Karpas-422 (cell line): ENCODE results near the gene HNRNPR. TPM values are rescaled to one million over a fixed set of nuclear protein-coding genes. Genes with fewer than 3 reads are reported as not detected.
"Not testable (repeated sequence)": the region's sequence is repeated elsewhere in the genome, so short reads cannot be mapped to it uniquely, and the experiment has no call there.

ENCODE experiments used
- DNase-seq: peaks from one replicate; pipeline ENCODE4 v3.0.0-alpha.2; 2015
- H2AFZ ChIP-seq: fragments of 200-600 bp; sonication (generic); 2 replicates; pipeline ENCODE4 v1.6.1; 2014; ENCODE audit warnings: antibody characterized with exemption, low read length, mixed read lengths
- H3K27ac ChIP-seq: fragments of 200-600 bp; sonication (generic); 2 replicates; pipeline ENCODE4 v1.5.1; 2014; ENCODE audit warnings: mild to moderate bottlenecking, low read length, moderate library complexity
- H3K27me3 ChIP-seq: fragments of 200-600 bp; sonication (generic); 2 replicates; pipeline ENCODE4 v1.6.1; 2014; ENCODE audit warnings: low read length, mixed read lengths
- H3K36me3 ChIP-seq: fragments of 200-600 bp; sonication (generic); 2 replicates; pipeline ENCODE4 v1.6.1; 2014; ENCODE audit warnings: low read length, mixed read lengths; ENCODE audit not compliant: insufficient read depth
- H3K4me1 ChIP-seq: fragments of 200-600 bp; sonication (generic); 2 replicates; pipeline ENCODE4 v1.6.1; 2014; ENCODE audit warnings: mild to moderate bottlenecking, low read length, mixed read lengths
- H3K4me2 ChIP-seq: fragments of 200-600 bp; sonication (generic); 2 replicates; pipeline ENCODE4 v1.6.1; 2014; ENCODE audit warnings: low read length, low read depth, mild to moderate bottlenecking; ENCODE audit not compliant: poor library complexity, severe bottlenecking
- H3K4me3 ChIP-seq: fragments of 200-600 bp; sonication (generic); 2 replicates; pipeline ENCODE4 v1.5.1; 2014; ENCODE audit warnings: mild to moderate bottlenecking, antibody characterized with exemption, low read length, mixed read lengths
- H3K79me2 ChIP-seq: fragments of 200-600 bp; sonication (generic); 2 replicates; pipeline ENCODE4 v1.6.1; 2014; ENCODE audit warnings: mild to moderate bottlenecking, low read length, mixed read lengths
- H3K9ac ChIP-seq: fragments of 200-600 bp; sonication (generic); 2 replicates; pipeline ENCODE4 v1.6.0; 2014; ENCODE audit warnings: low read length
- H3K9me2 ChIP-seq: fragments of 200-600 bp; sonication (generic), shearing (Covaris generic); replicated peaks from 2 replicates; pipeline ENCODE4 v1.6.0; 2014; ENCODE audit warnings: mild to moderate bottlenecking, low read length, moderate library complexity; ENCODE audit not compliant: insufficient read depth
- H3K9me3 ChIP-seq: fragments of 300-700, 200-600 bp; sonication (generic); 2 replicates; pipeline ENCODE4 v1.6.1; 2014; ENCODE audit warnings: low read length, mixed read lengths
- H4K20me1 ChIP-seq: fragments of 200-600 bp; sonication (generic); 2 replicates; pipeline ENCODE4 v1.6.1; 2014; ENCODE audit warnings: mild to moderate bottlenecking, antibody characterized with exemption, low read length, low read depth; ENCODE audit not compliant: insufficient read depth
- total RNA-seq: library from RNA; depleted of rRNA; stranded (reverse); fragments of >200 nt; shearing (Covaris generic); gene quantifications from 2 replicates; pipeline ENCODE4 v1.2.3, GENCODE V29; 2014; ENCODE audit warnings: low replicate concordance

Gene HNRNPR
- total RNA-seq, 1 experiment from 2014 or later = 120 TPM

GRCh38 chr1:23383577-23384311, 39.7 kb upstream of the HNRNPR start:
- H3K4me1 ChIP-seq = no peaks in the 10 kb centered on the region
- H3K36me3 ChIP-seq = no peaks in the 10 kb centered on the region
- H3K4me3 ChIP-seq = no peak overlapping the region
- no peaks in the 10 kb centered on the region for H3K79me2 ChIP-seq
- H3K9me2 ChIP-seq = no peaks in the 10 kb centered on the region
- no peak overlapping the region for H3K4me2 ChIP-seq
- H3K27ac ChIP-seq = no peak overlapping the region
- no peak overlapping the region for H3K9ac ChIP-seq
- H3K9me3 ChIP-seq = no peaks in the 10 kb centered on the region
- no peak overlapping the region for H2AFZ ChIP-seq
- no peak for DNase-seq
- no peaks in the 10 kb centered on the region for H4K20me1 ChIP-seq
- no peaks in the 10 kb centered on the region for H3K27me3 ChIP-seq

GRCh38 chr1:23381233-23381885, 37.3 kb upstream of the HNRNPR start:
- H3K79me2 ChIP-seq = no peaks in the 10 kb centered on the region
- H3K9me2 ChIP-seq = no peaks in the 10 kb centered on the region
- H2AFZ ChIP-seq = no peak overlapping the region
- no peak overlapping the region for H3K27ac ChIP-seq
- no peaks in the 10 kb centered on the region for H4K20me1 ChIP-seq
- H3K9ac ChIP-seq = no peak overlapping the region
- no peak for DNase-seq
- H3K27me3 ChIP-seq = no peaks in the 10 kb centered on the region
- no peak overlapping the region for H3K4me3 ChIP-seq
- H3K4me2 ChIP-seq = no peak overlapping the region
- H3K4me1 ChIP-seq = no peaks in the 10 kb centered on the region
- H3K9me3 ChIP-seq = no peaks in the 10 kb centered on the region
- no peaks in the 10 kb centered on the region for H3K36me3 ChIP-seq

- no peak for DNase-seq
- H3K9ac ChIP-seq = no peak overlapping the region
- H3K4me2 ChIP-seq = no peak overlapping the region
- H3K79me2 ChIP-seq = no peaks in the 10 kb centered on the region
- no peaks in the 10 kb centered on the region for H3K4me1 ChIP-seq
- no peaks in the 10 kb centered on the region for H3K9me3 ChIP-seq
- no peak overlapping the region for H3K27ac ChIP-seq
- no peak overlapping the region for H3K4me3 ChIP-seq
- no peaks in the 10 kb centered on the region for H3K36me3 ChIP-seq
- H2AFZ ChIP-seq = no peak overlapping the region
- H4K20me1 ChIP-seq = no peaks in the 10 kb centered on the region
- H3K27me3 ChIP-seq = no peaks in the 10 kb centered on the region
- H3K9me2 ChIP-seq = no peaks in the 10 kb centered on the region
These were observed 36.6 kb upstream of the HNRNPR start for GRCh38 chr1:23380719-23381118.

GRCh38 chr1:23380236-23380635, 36.2 kb upstream of the HNRNPR start:
- not testable (repeated sequence) for H3K4me1 ChIP-seq, H4K20me1 ChIP-seq, DNase-seq, H3K9me3 ChIP-seq, H3K36me3 ChIP-seq, H3K27ac ChIP-seq, H3K79me2 ChIP-seq, H3K4me3 ChIP-seq, H2AFZ ChIP-seq, H3K9ac ChIP-seq, H3K4me2 ChIP-seq, H3K27me3 ChIP-seq, H3K9me2 ChIP-seq

- Histone ChIP-seq H4K20me1 (no peaks in the 10 kb centered on the region), H3K79me2 (no peaks in the 10 kb centered on the region), H3K4me1 (no peaks in the 10 kb centered on the region), H3K27me3 (no peaks in the 10 kb centered on the region), H2AFZ (no peak overlapping the region), H3K9me3 (no peaks in the 10 kb centered on the region), H3K36me3 (no peaks in the 10 kb centered on the region), H3K9ac (no peak overlapping the region), H3K4me3 (no peak overlapping the region), H3K4me2 (no peak overlapping the region), H3K27ac (no peak overlapping the region), H3K9me2 (no peaks in the 10 kb centered on the region)
- DNase-seq = peak; percentile 26
These were observed 33.1 kb upstream of the HNRNPR start for GRCh38 chr1:23376890-23377811.

- H3K4me3 ChIP-seq, H2AFZ ChIP-seq, H3K27ac ChIP-seq, H3K9me3 ChIP-seq, H4K20me1 ChIP-seq, H3K36me3 ChIP-seq, H3K79me2 ChIP-seq, H3K9me2 ChIP-seq, H3K4me2 ChIP-seq, H3K27me3 ChIP-seq, H3K9ac ChIP-seq: not testable (repeated sequence)
- H3K4me1 ChIP-seq = peaks cover 11% of the 10 kb centered on the region
- peak; percentile 27 for DNase-seq
These were observed 30.1 kb upstream of the HNRNPR start for GRCh38 chr1:23374079-23374735.

GRCh38 chr1:23371987-23372880, 28.1 kb upstream of the HNRNPR start:
- Histone ChIP-seq H3K79me2 (peaks cover 13% of the 10 kb centered on the region), H3K4me1 (peaks cover 16% of the 10 kb centered on the region), H3K27me3 (no peaks in the 10 kb centered on the region), H3K9me2 (no peaks in the 10 kb centered on the region), H3K9ac (no peak overlapping the region), H4K20me1 (0 out of 2 replicates have a peak, but pooled peaks cover 5% of the 10 kb centered on the region), H3K27ac (no peak overlapping the region), H2AFZ (no peak overlapping the region), H3K4me2 (no peak overlapping the region), H3K36me3 (no peaks in the 10 kb centered on the region), H3K9me3 (no peaks in the 10 kb centered on the region), H3K4me3 (no peak overlapping the region)
- peak; percentile 31 for DNase-seq
